H9 (cell line): ENCODE measurements around the gene CDH8. TPM values are rescaled to one million over a fixed set of nuclear protein-coding genes. Genes with fewer than 3 reads are reported as not detected.

ENCODE experiments used
- DNase-seq: peaks from one replicate; pipeline ENCODE4 v3.0.0-alpha.2; 2017
- H2AFZ ChIP-seq: one replicate; pipeline ENCODE4 v1.6.1; 2013; ENCODE audit warnings: mild to moderate bottlenecking, low read length, control low read depth, moderate library complexity
- H2AK5ac ChIP-seq: 2 replicates; pipeline ENCODE4 v1.6.1; 2013; ENCODE audit warnings: low read length, control low read depth, mixed read lengths; ENCODE audit not compliant: insufficient read length
- H2BK120ac ChIP-seq: one replicate; pipeline ENCODE4 v1.6.1; 2013; ENCODE audit warnings: low read depth, mild to moderate bottlenecking, low read length, control low read depth, inconsistent platforms; ENCODE audit not compliant: poor library complexity, severe bottlenecking
- H2BK12ac ChIP-seq: 2 replicates; pipeline ENCODE4 v1.6.1; 2013; ENCODE audit warnings: low read length, control low read depth, mixed read lengths, low read depth; ENCODE audit not compliant: insufficient read length
- H2BK15ac ChIP-seq: 2 replicates; pipeline ENCODE4 v1.6.1; 2013; ENCODE audit warnings: low read depth, low read length, control low read depth
- H2BK20ac ChIP-seq: one replicate; pipeline ENCODE4 v1.6.1; 2013; ENCODE audit warnings: low read depth, mild to moderate bottlenecking, low read length, control low read depth, inconsistent platforms; ENCODE audit not compliant: poor library complexity, severe bottlenecking
- H2BK5ac ChIP-seq: 2 replicates; pipeline ENCODE4 v1.6.1; 2013; ENCODE audit warnings: low read length, control low read depth, mixed read lengths; ENCODE audit not compliant: insufficient read length
- H3K14ac ChIP-seq: 2 replicates; pipeline ENCODE4 v1.6.1; 2013; ENCODE audit warnings: low read length, control low read depth; ENCODE audit not compliant: insufficient read depth
- H3K18ac ChIP-seq: 2 replicates; pipeline ENCODE4 v1.6.1; 2013; ENCODE audit warnings: low read depth, mild to moderate bottlenecking, mixed read lengths, low read length, control low read depth; ENCODE audit not compliant: insufficient read length
- H3K23ac ChIP-seq: 2 replicates; pipeline ENCODE4 v1.6.1; 2013; ENCODE audit warnings: low read length, control low read depth, mixed read lengths, low read depth; ENCODE audit not compliant: insufficient read length
- H3K23me2 ChIP-seq: 2 replicates; pipeline ENCODE4 v1.6.1; 2013; ENCODE audit warnings: low read depth, mild to moderate bottlenecking, mixed read lengths, low read length, control low read depth; ENCODE audit not compliant: insufficient read length, poor library complexity, severe bottlenecking
- H3K27ac ChIP-seq: 2 replicates; pipeline ENCODE4 v1.5.1; 2013; ENCODE audit warnings: low read length, control low read depth, mixed read lengths, low read depth; ENCODE audit not compliant: insufficient read length
- H3K27me3 ChIP-seq: 2 replicates; pipeline ENCODE4 v1.6.1; 2013; ENCODE audit warnings: low read length, control low read depth, inconsistent platforms; ENCODE audit not compliant: insufficient read depth
- H3K4ac ChIP-seq: 2 replicates; pipeline ENCODE4 v1.6.1; 2013; ENCODE audit warnings: low read depth, mild to moderate bottlenecking, control low read depth, inconsistent platforms, low read length, moderate library complexity
- H3K4me1 ChIP-seq: 2 replicates; pipeline ENCODE4 v1.6.1; 2013; ENCODE audit warnings: low read length, control low read depth, inconsistent platforms; ENCODE audit not compliant: insufficient read depth
- H3K4me2 ChIP-seq: 2 replicates; pipeline ENCODE4 v1.6.1; 2013; ENCODE audit warnings: low read length, control low read depth, mixed read lengths; ENCODE audit not compliant: insufficient read length, insufficient read depth
- H3K56ac ChIP-seq: 2 replicates; pipeline ENCODE4 v1.6.1; 2013; ENCODE audit warnings: low read depth, mild to moderate bottlenecking, mixed read lengths, low read length, control low read depth; ENCODE audit not compliant: insufficient read length
- H3K79me1 ChIP-seq: 2 replicates; pipeline ENCODE4 v1.6.1; 2013; ENCODE audit warnings: low read depth, mild to moderate bottlenecking, moderate library complexity, low read length, control low read depth, inconsistent platforms; ENCODE audit not compliant: insufficient read depth, poor library complexity, severe bottlenecking
- H3K79me2 ChIP-seq: 2 replicates; pipeline ENCODE4 v1.6.1; 2013; ENCODE audit warnings: low read length, control low read depth, inconsistent platforms; ENCODE audit not compliant: insufficient read depth
- H3K9ac ChIP-seq: 2 replicates; pipeline ENCODE4 v1.6.1; 2013; ENCODE audit warnings: low read length, control low read depth, mixed read lengths; ENCODE audit not compliant: insufficient read length; ENCODE audit errors: extremely low read depth
- H3K9me3 ChIP-seq: one replicate; pipeline ENCODE4 v1.6.1; 2013; ENCODE audit warnings: low read depth, low read length, inconsistent platforms; ENCODE audit not compliant: control insufficient read depth
- H3T11ph ChIP-seq: one replicate; pipeline ENCODE4 v1.6.1; 2013; ENCODE audit warnings: mild to moderate bottlenecking, low read length, control low read depth, inconsistent platforms
- H4K20me1 ChIP-seq: one replicate; pipeline ENCODE4 v1.6.1; 2013; ENCODE audit not compliant: control insufficient read depth, insufficient read length, insufficient read depth
- H4K5ac ChIP-seq: 2 replicates; pipeline ENCODE4 v1.6.1; 2013; ENCODE audit warnings: low read depth, mild to moderate bottlenecking, mixed read lengths, low read length, control low read depth; ENCODE audit not compliant: insufficient read length
- H4K8ac ChIP-seq: replicated peaks from 2 replicates; pipeline ENCODE4 v1.6.1; 2013; ENCODE audit warnings: low read length, control low read depth, mixed read lengths, low read depth; ENCODE audit not compliant: insufficient read length
- H4K91ac ChIP-seq: 2 replicates; pipeline ENCODE4 v1.6.1; 2013; ENCODE audit warnings: low read depth, mild to moderate bottlenecking, moderate library complexity, mixed read lengths, low read length, control low read depth; ENCODE audit not compliant: insufficient read length
- H3K27ac Mint-ChIP-seq, 3 experiments: 2 replicates in 2 of 3; 3 replicates in 1 of 3; pipeline ENCODE4 v1.8.0; 2020 to 2021; ENCODE audit warnings: mixed read lengths in 3 of 3, mild to moderate bottlenecking in 1 of 3, moderate library complexity in 1 of 3
- H3K27me3 Mint-ChIP-seq: 2 replicates; pipeline ENCODE4 v1.8.0; 2021; ENCODE audit warnings: low read depth, mild to moderate bottlenecking, moderate library complexity, mixed read lengths
- H3K36me3 Mint-ChIP-seq, 3 experiments: 2 replicates in 2 of 3; 3 replicates in 1 of 3; pipeline ENCODE4 v1.8.0; 2020 to 2021; ENCODE audit warnings: low read depth in 3 of 3, mixed read lengths in 3 of 3; ENCODE audit not compliant: insufficient read depth in 1 of 3
- H3K4me1 Mint-ChIP-seq, 2 experiments: 2 replicates each; pipeline ENCODE4 v1.8.0; 2020; ENCODE audit warnings: mixed read lengths in 2 of 2
- H3K4me3 Mint-ChIP-seq, 2 experiments: 2 replicates in 1 of 2; 3 replicates in 1 of 2; pipeline ENCODE4 v1.8.0; 2020 to 2021; ENCODE audit warnings: mild to moderate bottlenecking in 2 of 2, mixed read lengths in 2 of 2, moderate library complexity in 1 of 2
- H3K9me3 Mint-ChIP-seq, 2 experiments: 2 replicates in 1 of 2; 3 replicates in 1 of 2; pipeline ENCODE4 v1.8.0; 2020; ENCODE audit warnings: mild to moderate bottlenecking in 2 of 2, mixed read lengths in 2 of 2, moderate library complexity in 1 of 2
- CTCF ChIP-seq: fragments of 200-600 bp; sonication (generic); conservative IDR thresholded peaks from 3 replicates; pipeline ENCODE4 v1.8.0; 2021; ENCODE audit warnings: antibody characterized with exemption, mild to moderate bottlenecking
- WGBS: extraction: QIAGEN DNeasy Blood & Tissue Kit; methylation state at CpG from one replicate; pipeline ENCODE4 v1.1.7; 2013; ENCODE audit warnings: missing lambda C conversion rate, low lambda C conversion rate, mixed read lengths; ENCODE audit not compliant: insufficient read length; ENCODE audit errors: extremely low coverage; 5-methylcytosine and 5-hydroxymethylcytosine counted together
- total RNA-seq: library from RNA; stranded (reverse); gene quantifications from 2 replicates; pipeline ENCODE4 v1.2.1, GENCODE V29; 2021

The CDH8 gene
- total RNA-seq, 1 experiment from 2014 or later, result 12.0 TPM

GRCh38 chr16:61721544-61721943, 314.7 kb downstream of the CDH8 start:
- H2AK5ac ChIP-seq, result no peak overlapping the region
- no peak overlapping the region for H2BK5ac ChIP-seq
- H2AFZ ChIP-seq, result no peak overlapping the region
- no peak overlapping the region for H3K14ac ChIP-seq
- H3K36me3 Mint-ChIP-seq, result no peaks in the 10 kb centered on the region
- no peak overlapping the region for H3K27ac Mint-ChIP-seq
- H3K23me2 ChIP-seq, result no peaks in the 10 kb centered on the region
- H3K27me3 ChIP-seq, result no peaks in the 10 kb centered on the region
- no peak overlapping the region for H2BK12ac ChIP-seq
- H3K4me3 Mint-ChIP-seq, result no peak overlapping the region
- H3K9ac ChIP-seq, result no peak overlapping the region
- no peak overlapping the region for H3K27ac ChIP-seq
- no peak overlapping the region for H3K4me2 ChIP-seq
- no peak overlapping the region for H3K18ac ChIP-seq
- no peak overlapping the region for H4K91ac ChIP-seq
- no peak overlapping the region for H3K4ac ChIP-seq
- H3K23ac ChIP-seq, result no peak overlapping the region
- H3K79me1 ChIP-seq, result no peaks in the 10 kb centered on the region
- WGBS, result no CpG with 5 or more reads among the region's 3 CpGs
- no peak overlapping the region for H2BK15ac ChIP-seq
- no peak overlapping the region for H3T11ph ChIP-seq
- no peak overlapping the region for H2BK20ac ChIP-seq
- TF ChIP-seq CTCF, result no peak
- H3K4me1 Mint-ChIP-seq, result peaks cover 9 to 12% of the 10 kb centered on the region in 2 experiments
- no peaks in the 10 kb centered on the region for H3K27me3 Mint-ChIP-seq
- no peak overlapping the region for H4K8ac ChIP-seq
- H3K9me3 ChIP-seq, result no peaks in the 10 kb centered on the region
- no peak overlapping the region for H2BK120ac ChIP-seq
- no peaks in the 10 kb centered on the region; the same call in 1 of the 2 replicates for H3K4me1 ChIP-seq
- no peaks in the 10 kb centered on the region for H3K9me3 Mint-ChIP-seq
- H3K79me2 ChIP-seq, result no peaks in the 10 kb centered on the region
- no peak overlapping the region for H3K56ac ChIP-seq
- H4K20me1 ChIP-seq, result no peaks in the 10 kb centered on the region
- DNase-seq, result no peak
- no peak overlapping the region for H4K5ac ChIP-seq
